H1 (cell line): Measurements from ENCODE around the gene NAV2. TPM values are rescaled to one million over a fixed set of nuclear protein-coding genes. Genes with fewer than 3 reads are reported as not detected.

Source experiments
- CTCF ChIA-PET: fragments of 300-600 bp; sonication (Branson Sonifier 250); formaldehyde crosslinking; loops from one replicate; lab custom pipeline; 2021; ENCODE audit not compliant: partially characterized antibody; lab: Charles Lee
- POLR2A ChIA-PET: fragments of 300-600 bp; sonication (Branson Sonifier 250); formaldehyde crosslinking; loops from one replicate; lab custom pipeline; 2021; ENCODE audit warnings: inconsistent platforms; ENCODE audit not compliant: partially characterized antibody; lab: Charles Lee
- DNase-seq, 2 experiments: peaks; one replicate each; pipeline versions ENCODE4 v3.0.0 to v3.0.0-alpha.2; 2010 to 2022; ENCODE audit warnings: low spot score in 2 of 2, low read depth in 1 of 2, mixed read lengths in 1 of 2
- FAIRE-seq: peaks from 2 replicates; lab custom pipeline; 2011; peaks lifted over from hg19 to GRCh38; lab: Jason Lieb, UNC
- H2AFZ ChIP-seq: 2 replicates; pipeline ENCODE4 v1.8.1; 2012; ENCODE audit warnings: low read length, inconsistent platforms
- H2AK5ac ChIP-seq: 2 replicates; pipeline ENCODE4 v1.6.1; 2013; ENCODE audit warnings: low read depth, low read length
- H2BK120ac ChIP-seq: replicated peaks from 2 replicates; pipeline ENCODE3; 2013; ENCODE audit warnings: low read depth, low read length, inconsistent platforms
- H2BK12ac ChIP-seq: 2 replicates; pipeline ENCODE4 v1.6.1; 2013; ENCODE audit warnings: low read depth, low read length
- H2BK15ac ChIP-seq: 2 replicates; pipeline ENCODE4 v1.6.1; 2013; ENCODE audit warnings: low read length
- H2BK20ac ChIP-seq: 2 replicates; pipeline ENCODE4 v1.6.1; 2013; ENCODE audit warnings: low read length
- H2BK5ac ChIP-seq: 2 replicates; pipeline ENCODE4 v1.6.1; 2013; ENCODE audit warnings: low read depth, low read length
- H3K14ac ChIP-seq: 2 replicates; pipeline ENCODE4 v1.6.1; 2013; ENCODE audit warnings: inconsistent platforms; ENCODE audit not compliant: insufficient read length
- H3K18ac ChIP-seq: 2 replicates; pipeline ENCODE4 v1.6.1; 2013; ENCODE audit warnings: low read length; ENCODE audit errors: extremely low read depth
- H3K23ac ChIP-seq: 2 replicates; pipeline ENCODE4 v1.6.1; 2013; ENCODE audit warnings: inconsistent platforms; ENCODE audit not compliant: insufficient read length
- H3K23me2 ChIP-seq: 2 replicates; pipeline ENCODE4 v1.6.1; 2013; ENCODE audit warnings: low read depth, low read length
- H3K27ac ChIP-seq: 2 replicates; pipeline ENCODE4 v1.6.1; 2011; ENCODE audit warnings: low read depth, low read length, inconsistent platforms
- H3K27me3 ChIP-seq, 4 experiments: replicated peaks in 1 of 4; 1 replicate in 1 of 4; 2 replicates in 3 of 4; pipeline versions ENCODE4 v1.6.1 to v1.8.1; 2011 to 2013; ENCODE audit warnings: low read length in 3 of 4, mild to moderate bottlenecking in 3 of 4, inconsistent platforms in 2 of 4, mixed read lengths in 2 of 4, moderate library complexity in 1 of 4; ENCODE audit not compliant: control insufficient read depth in 3 of 4, insufficient read depth in 3 of 4; ENCODE audit errors: extremely low read depth in 1 of 4
- H3K36me3 ChIP-seq, 4 experiments: 2 replicates each; pipeline versions ENCODE4 v1.6.1 to v1.8.1; 2011 to 2013; ENCODE audit warnings: mild to moderate bottlenecking in 4 of 4, low read length in 3 of 4, moderate library complexity in 2 of 4, control low read depth in 1 of 4, inconsistent platforms in 1 of 4; ENCODE audit not compliant: insufficient read depth in 4 of 4, control insufficient read depth in 2 of 4
- H3K4ac ChIP-seq: replicated peaks from 2 replicates; pipeline ENCODE3; 2013; ENCODE audit warnings: low read length, low read depth, mixed read lengths, inconsistent platforms; ENCODE audit not compliant: insufficient read length
- H3K4me1 ChIP-seq, 4 experiments: replicated peaks in 1 of 4; 1 replicate in 1 of 4; 2 replicates in 3 of 4; pipeline versions ENCODE4 v1.6.1 to v1.8.1; 2011 to 2013; ENCODE audit warnings: low read length in 3 of 4, inconsistent platforms in 2 of 4, mixed read lengths in 1 of 4; ENCODE audit not compliant: insufficient read depth in 4 of 4, control insufficient read depth in 3 of 4
- H3K4me2 ChIP-seq, 2 experiments: 2 replicates each; pipeline versions ENCODE4 v1.6.1 to v1.8.1; 2011 to 2013; ENCODE audit warnings: low read depth in 2 of 2, low read length in 2 of 2, control low read depth in 1 of 2, inconsistent platforms in 1 of 2, mild to moderate bottlenecking in 1 of 2; ENCODE audit not compliant: insufficient read depth in 1 of 2
- H3K4me3 ChIP-seq, 4 experiments: fragments of 200-600, 300-600 bp in 1 of 4; sonication (generic), shearing (Covaris generic), sonication (Bioruptor Twin) in 1 of 4; 2 replicates each; pipeline versions ENCODE4 v1.5.1 to v1.8.1; 2011 to 2016; ENCODE audit warnings: low read length in 4 of 4, low read depth in 3 of 4, control low read depth in 2 of 4, inconsistent platforms in 2 of 4, mild to moderate bottlenecking in 2 of 4, mixed read lengths in 1 of 4, moderate library complexity in 1 of 4; ENCODE audit not compliant: insufficient read depth in 2 of 4; ENCODE audit errors: extremely low read depth in 1 of 4
- H3K56ac ChIP-seq: replicated peaks from 2 replicates; pipeline ENCODE3; 2013; ENCODE audit warnings: low read depth, mild to moderate bottlenecking, mixed read lengths, low read length, inconsistent platforms; ENCODE audit not compliant: insufficient read length
- H3K79me1 ChIP-seq: 2 replicates; pipeline ENCODE4 v1.6.1; 2013; ENCODE audit warnings: low read depth, low read length, control low read depth
- H3K79me2 ChIP-seq, 2 experiments: 2 replicates each; pipeline versions ENCODE4 v1.6.1 to v1.8.1; 2012 to 2013; ENCODE audit warnings: low read length in 2 of 2, mild to moderate bottlenecking in 2 of 2, inconsistent platforms in 1 of 2; ENCODE audit not compliant: insufficient read depth in 2 of 2, control insufficient read depth in 1 of 2
- H3K9ac ChIP-seq, 4 experiments: replicated peaks in 1 of 4; 1 replicate in 1 of 4; 2 replicates in 3 of 4; pipeline versions ENCODE4 v1.6.1 to v1.8.1; 2011 to 2013; ENCODE audit warnings: low read depth in 3 of 4, low read length in 3 of 4, control low read depth in 2 of 4, mild to moderate bottlenecking in 2 of 4, moderate library complexity in 2 of 4, inconsistent platforms in 1 of 4; ENCODE audit errors: extremely low read depth in 1 of 4
- H3K9me3 ChIP-seq, 2 experiments: 2 replicates each; pipeline versions ENCODE4 v1.6.1 to v1.8.1; 2012 to 2013; ENCODE audit warnings: mild to moderate bottlenecking in 2 of 2, moderate library complexity in 2 of 2, control low read depth in 1 of 2, inconsistent platforms in 1 of 2, low read depth in 1 of 2, low read length in 1 of 2, mixed read lengths in 1 of 2; ENCODE audit not compliant: insufficient read depth in 2 of 2
- H4K20me1 ChIP-seq, 2 experiments: replicated peaks in 1 of 2; 2 replicates each; pipeline versions ENCODE3 to v1.8.1; 2011 to 2013; ENCODE audit warnings: inconsistent platforms in 2 of 2, low read length in 2 of 2, mild to moderate bottlenecking in 1 of 2; ENCODE audit not compliant: insufficient read depth in 2 of 2, control insufficient read depth in 1 of 2
- H4K5ac ChIP-seq: 2 replicates; pipeline ENCODE4 v1.6.1; 2013; ENCODE audit warnings: low read length, low read depth, mixed read lengths, inconsistent platforms; ENCODE audit not compliant: insufficient read length
- H4K8ac ChIP-seq: 2 replicates; pipeline ENCODE4 v1.8.0; 2013; ENCODE audit warnings: mild to moderate bottlenecking, moderate library complexity, low read length, inconsistent platforms; ENCODE audit not compliant: insufficient read depth; ENCODE audit errors: extremely low read depth
- H4K91ac ChIP-seq: replicated peaks from 2 replicates; pipeline ENCODE3; 2013; ENCODE audit warnings: low read length, mixed read lengths, inconsistent platforms; ENCODE audit not compliant: insufficient read length
- RNF2 ChIP-seq: fragments of 200-900, 300-1000 bp; sonication (generic); IDR thresholded peaks from 2 replicates; pipeline ENCODE4 v1.7.1; 2016; ENCODE audit warnings: borderline replicate concordance, low read depth, mild to moderate bottlenecking, antibody characterized with exemption, low read length; ENCODE audit not compliant: poor library complexity, severe bottlenecking; ENCODE audit errors: missing control alignments
- RXRA ChIP-seq: IDR thresholded peaks from 2 replicates; pipeline ENCODE4 v1.6.1; 2011; ENCODE audit warnings: low read depth, mild to moderate bottlenecking, low read length, moderate library complexity; ENCODE audit not compliant: insufficient read depth
- SAP30 ChIP-seq: fragments of 300-600 bp; sonication (generic); IDR thresholded peaks from 2 replicates; pipeline ENCODE4 v1.7.1; 2012; ENCODE audit warnings: low read length, moderate library complexity, mild to moderate bottlenecking, inconsistent platforms; ENCODE audit not compliant: insufficient read depth, insufficient replicate concordance
- SUZ12 ChIP-seq: fragments of 200-600 bp; sonication (generic); IDR thresholded peaks from 2 replicates; pipeline ENCODE4 v1.6.1; 2012; ENCODE audit warnings: mild to moderate bottlenecking, inconsistent platforms, low read length, moderate library complexity, mixed read lengths
- WGBS, 2 experiments: shearing (Covaris generic) in 1 of 2; methylation state at CpG; one replicate each; pipeline versions ENCODE4 v1.1.6 to v1.1.7; 2013 to 2015; ENCODE audit warnings: low lambda C conversion rate in 2 of 2, mixed read lengths in 2 of 2, inconsistent platforms in 1 of 2, low coverage in 1 of 2, missing lambda C conversion rate in 1 of 2; ENCODE audit not compliant: insufficient replicate concordance in 2 of 2, insufficient coverage in 1 of 2, insufficient read length in 1 of 2; ENCODE audit errors: extremely low coverage in 1 of 2, missing lambda C conversion rate in 1 of 2; 5-methylcytosine and 5-hydroxymethylcytosine counted together
- polyA plus RNA-seq, 7 experiments: library from polyadenylated mRNA; depleted of rRNA in 3 of 7; stranded (reverse) in 5 of 7; unstranded in 2 of 7; fragments of >200 nt in 5 of 7; fragments of 200-250 nt in 2 of 7; gene quantifications; 1 replicate in 5 of 7; 2 replicates in 1 of 7; 4 replicates in 1 of 7; pipeline versions ENCODE4 v1.2.1 to v1.2.3, GENCODE V29; 2011 to 2013; ENCODE audit warnings: missing spikeins in 2 of 7, mixed read lengths in 2 of 7
- total RNA-seq: library from RNA; stranded (reverse); fragmentation: NEBNext Ultra II Directional; extraction: Animal tissue kit (Norgen Biotek cat#: 25700); gene quantifications from 2 replicates; pipeline ENCODE4 v1.2.1, GENCODE V29; 2021

Gene NAV2
- total and polyA plus RNA-seq, 2 of the 8 experiments (the other 6 are each of a cell fraction or from before 2014, with no cell fraction given) = 35.6 to 73.6 TPM

GRCh38 chr11:19751055-19751454 is 38.4 kb downstream of the NAV2 start:
- Histone ChIP-seq H3K56ac (no peak overlapping the region), H2BK20ac (no peak overlapping the region), H2BK120ac (no peak overlapping the region), H4K5ac (no peak overlapping the region), H2BK15ac (no peak overlapping the region), H3K27me3 (no peaks in the 10 kb centered on the region), H3K18ac (no peak overlapping the region), H3K4me1 (peaks cover 0 to 13% (median 4%) of the 10 kb centered on the region in 4 experiments; a peak in 5 of 7 replicates), H3K36me3 (no peaks in the 10 kb centered on the region), H3K27ac (no peak overlapping the region), H4K20me1 (no peaks in the 10 kb centered on the region), H3K4me3 (no peak overlapping the region), H3K9me3 (peaks cover 0 to 1% of the 10 kb centered on the region in 2 experiments; a peak in 1 of 4 replicates), H3K79me2 (no peaks in the 10 kb centered on the region), H2BK12ac (no peak overlapping the region), H3K14ac (no peak overlapping the region), H3K4ac (no peak overlapping the region), H2AK5ac (no peak overlapping the region), H4K8ac (no peak overlapping the region), H2AFZ (no peak overlapping the region), H3K4me2 (no peak overlapping the region), H3K23me2 (no peaks in the 10 kb centered on the region), H3K9ac (no peak overlapping the region), H3K23ac (no peak overlapping the region), H2BK5ac (no peak overlapping the region), H4K91ac (no peak overlapping the region), H3K79me1 (no peaks in the 10 kb centered on the region)
- TF ChIP-seq RXRA = no peak
- no peak for TF ChIP-seq RNF2
- no peak for TF ChIP-seq SAP30
- TF ChIP-seq SUZ12 = no peak
- ChIA-PET POLR2A (interaction anchor here (1.2 to 1.3 kb wide), 2 partner anchors 8 to 27 kb away, joined by 3 to 4 read pairs; no protein-coding TSS in a partner anchor), CTCF (interaction anchor here (0.8 to 4.9 kb wide), 18 partner anchors 8 to 378 kb away, joined by 3 to 21 read pairs (median 6); no protein-coding TSS in a partner anchor)
- FAIRE-seq (no peak), DNase-seq (no peak)
- WGBS, 2 experiments = 94% methylated on average over 4 of the region's 4 CpGs; no CpG with 5 or more reads in 1 of the 2 experiments
